ENCODE results near the gene GOLGA7B.

DNA sequence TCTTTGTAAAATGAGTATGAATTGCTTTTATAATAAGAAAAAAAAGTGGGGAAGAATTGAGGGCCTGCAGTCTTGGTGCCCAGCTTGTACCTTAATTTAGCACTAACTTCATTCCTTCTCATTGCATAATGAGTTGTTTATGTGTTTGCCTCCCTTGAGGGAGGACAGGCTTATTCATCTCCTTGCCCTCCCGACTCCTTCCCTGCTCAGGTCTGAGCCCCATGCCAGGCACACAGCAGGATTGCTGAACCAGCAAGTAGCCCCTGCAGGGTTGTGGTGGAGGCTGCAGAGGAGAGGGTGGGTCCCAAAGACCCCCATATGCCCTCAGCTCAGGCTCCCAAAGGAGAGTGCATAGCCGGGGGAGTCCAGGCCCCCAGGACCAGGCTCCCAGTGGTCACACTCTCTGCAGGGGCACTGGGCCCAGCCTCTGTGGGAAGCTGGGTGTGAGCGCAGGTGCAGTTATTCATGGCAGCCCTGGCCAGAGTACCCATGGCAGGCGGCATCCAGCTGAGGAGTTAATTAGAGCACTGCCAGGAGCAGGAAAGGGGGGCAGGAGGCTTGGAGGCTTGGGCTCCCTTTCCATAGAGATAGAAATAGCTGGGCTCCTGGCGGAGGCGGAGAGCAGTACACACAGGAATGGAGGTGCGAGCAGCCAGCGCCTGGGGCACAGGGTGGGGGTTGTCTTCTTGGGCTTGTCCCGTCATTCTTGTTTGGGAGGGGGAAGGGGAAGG lies 28.2 kb upstream of the GOLGA7B start:
- TF ChIP-seq, protein P1, sequence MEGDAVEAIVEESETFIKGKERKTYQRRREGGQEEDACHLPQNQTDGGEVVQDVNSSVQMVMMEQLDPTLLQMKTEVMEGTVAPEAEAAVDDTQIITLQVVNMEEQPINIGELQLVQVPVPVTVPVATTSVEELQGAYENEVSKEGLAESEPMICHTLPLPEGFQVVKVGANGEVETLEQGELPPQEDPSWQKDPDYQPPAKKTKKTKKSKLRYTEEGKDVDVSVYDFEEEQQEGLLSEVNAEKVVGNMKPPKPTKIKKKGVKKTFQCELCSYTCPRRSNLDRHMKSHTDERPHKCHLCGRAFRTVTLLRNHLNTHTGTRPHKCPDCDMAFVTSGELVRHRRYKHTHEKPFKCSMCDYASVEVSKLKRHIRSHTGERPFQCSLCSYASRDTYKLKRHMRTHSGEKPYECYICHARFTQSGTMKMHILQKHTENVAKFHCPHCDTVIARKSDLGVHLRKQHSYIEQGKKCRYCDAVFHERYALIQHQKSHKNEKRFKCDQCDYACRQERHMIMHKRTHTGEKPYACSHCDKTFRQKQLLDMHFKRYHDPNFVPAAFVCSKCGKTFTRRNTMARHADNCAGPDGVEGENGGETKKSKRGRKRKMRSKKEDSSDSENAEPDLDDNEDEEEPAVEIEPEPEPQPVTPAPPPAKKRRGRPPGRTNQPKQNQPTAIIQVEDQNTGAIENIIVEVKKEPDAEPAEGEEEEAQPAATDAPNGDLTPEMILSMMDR (IDR thresholded peaks at IDR 0.05 in 4 of 5, conservative IDR thresholded peaks at IDR 0.05 in 1 of 5): peak; percentile 17 to 52 (median 48)
- peak in 1 of 2 donors; percentile 22 for TF ChIP-seq POLR2A (IDR thresholded peaks at IDR 0.05)
